Activated CD4-positive, CD25-positive, alpha-beta regulatory T cell treated with anti-CD3 and anti-CD28 coated beads, Interleukin-2, amount 50 U/mL, for 72 hours (primary cell): ENCODE data around the gene STUB1.
A peak's percentile ranks its signal among the peaks of the same experiment; 100 is the strongest.

Source experiments
- DNase-seq: peaks from one replicate; pipeline ENCODE4 v3.0.0; 2021

STUB1 gene

GRCh38 chr16:645852-646678 is 34.1 kb upstream of the STUB1 start:
- DNase-seq: no peak

DNA sequence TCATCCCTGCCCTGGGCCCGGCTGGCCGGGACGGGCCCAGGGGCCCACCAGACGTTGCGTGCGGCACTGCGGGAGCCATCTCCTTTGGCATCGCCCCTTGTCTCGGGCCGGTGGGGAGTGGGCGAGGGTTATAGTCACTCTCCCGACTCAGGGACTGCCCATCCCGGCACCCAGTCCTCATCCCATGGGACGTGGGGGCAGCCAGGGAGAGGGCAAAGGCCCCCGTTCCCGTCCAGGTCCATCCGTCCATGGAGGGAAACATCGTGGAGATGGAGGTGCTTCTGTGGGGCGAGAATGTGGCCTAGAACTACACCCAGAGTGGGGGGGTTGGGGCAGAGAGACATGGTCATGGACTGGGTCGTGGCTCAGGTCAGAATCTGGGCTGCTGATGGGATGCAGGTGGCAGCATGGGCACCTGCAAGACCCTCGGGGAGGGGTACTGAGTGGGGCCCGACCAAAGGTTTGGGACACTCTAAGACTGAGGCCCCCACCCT is 33.5 kb upstream of the STUB1 start:
- no peak for DNase-seq

GRCh38 chr16:647173-647902 is 32.9 kb upstream of the STUB1 start:
- no peak for DNase-seq

GRCh38 chr16:648071-648780 is 32.0 kb upstream of the STUB1 start:
- no peak for DNase-seq

DNA sequence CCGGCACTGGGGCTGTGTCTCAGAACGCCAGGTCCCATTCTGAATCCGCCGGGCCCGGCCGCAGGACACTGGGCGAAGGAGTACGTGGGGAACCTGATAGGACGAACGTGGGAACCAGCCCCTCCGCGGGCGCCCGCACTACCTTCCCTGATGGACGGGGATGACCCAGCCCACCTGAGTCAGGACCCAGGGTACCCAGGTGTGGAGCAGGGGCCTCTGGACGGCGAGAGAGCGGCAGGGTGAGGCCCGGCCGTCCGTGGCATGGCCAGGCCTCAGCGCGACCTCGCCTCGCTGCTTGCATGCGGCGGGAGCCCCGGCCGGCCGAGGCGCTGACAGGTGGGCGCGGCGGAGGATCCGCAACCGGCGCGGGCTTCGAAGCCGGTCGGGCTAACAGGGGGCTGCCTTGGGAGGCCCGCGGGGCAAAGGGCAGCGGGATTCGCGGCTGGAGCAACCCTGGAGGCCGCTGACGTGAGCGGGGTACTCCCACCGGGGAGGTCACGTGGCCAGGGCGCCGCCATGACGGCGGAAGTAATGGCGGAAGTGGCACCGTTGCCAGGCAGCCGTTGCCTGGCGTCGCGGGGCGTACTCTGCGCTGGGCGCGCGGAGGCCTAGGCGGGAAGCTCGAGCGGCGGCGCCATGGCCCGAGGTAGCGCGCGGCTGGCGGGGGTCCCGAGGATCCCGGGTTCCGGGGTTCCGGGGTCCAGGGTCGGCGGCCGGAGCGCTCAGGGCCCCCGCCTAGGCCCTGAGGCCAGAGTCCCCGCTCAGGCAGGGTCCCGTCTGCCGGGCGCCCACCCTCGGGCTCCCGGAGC is 31.2 kb upstream of the STUB1 start, which contains the start of gene WDR90:
Gene WDR90, plus strand, starts transcription at position 585 of the 809 bp plus-strand sequence. Its CDS starts 52 bp downstream, at position 637.
- DNase-seq: peak; percentile 93

GRCh38 chr16:649631-650030 is 30.6 kb upstream of the STUB1 start:
- no peak for DNase-seq

- no peak for DNase-seq
Measured at GRCh38 chr16:651844-652243, 28.4 kb upstream of the STUB1 start.

- no peak for DNase-seq
Measured at GRCh38 chr16:652454-653305, 27.5 kb upstream of the STUB1 start.

DNA sequence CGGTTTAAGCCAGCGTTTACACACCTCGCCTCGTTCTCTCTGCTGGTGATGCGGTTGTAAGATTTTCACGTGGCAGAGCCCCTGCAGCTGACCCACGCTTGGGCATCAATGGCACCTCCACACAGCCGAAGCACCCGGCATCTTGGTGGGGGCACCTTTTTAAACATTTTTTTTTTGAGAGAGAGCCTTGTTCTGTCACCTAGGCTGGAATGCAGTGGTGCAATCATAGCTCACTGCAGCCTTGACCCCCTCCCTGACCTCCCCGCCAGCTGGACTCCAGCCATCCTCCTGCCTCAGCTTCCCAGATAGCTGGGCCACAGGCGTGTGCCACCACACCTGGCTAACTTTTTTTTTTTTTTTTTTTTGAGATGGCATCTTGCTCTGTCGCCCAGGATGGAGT is 26.2 kb upstream of the STUB1 start:
- no peak for DNase-seq

DNA sequence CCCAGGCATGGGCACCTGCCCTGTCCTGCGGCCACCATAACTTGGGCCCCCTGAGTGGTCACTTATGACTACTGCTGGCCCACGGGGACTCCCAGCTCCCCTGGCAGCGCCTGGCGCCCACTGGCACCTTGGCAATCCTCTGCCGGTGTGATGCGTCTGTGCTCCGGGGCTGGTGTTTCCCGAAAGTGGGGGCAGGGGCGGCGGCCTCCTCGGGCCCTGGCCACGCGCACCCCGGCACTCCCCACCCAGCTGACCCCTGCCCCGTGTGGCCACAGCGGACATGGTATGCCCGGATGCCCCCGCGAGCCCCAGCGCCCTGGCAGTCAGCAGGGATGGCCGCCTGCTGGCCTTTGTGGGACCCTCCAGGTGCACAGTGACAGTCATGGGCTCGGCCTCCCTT is 22.7 kb upstream of the STUB1 start:
- no peak for DNase-seq

DNA sequence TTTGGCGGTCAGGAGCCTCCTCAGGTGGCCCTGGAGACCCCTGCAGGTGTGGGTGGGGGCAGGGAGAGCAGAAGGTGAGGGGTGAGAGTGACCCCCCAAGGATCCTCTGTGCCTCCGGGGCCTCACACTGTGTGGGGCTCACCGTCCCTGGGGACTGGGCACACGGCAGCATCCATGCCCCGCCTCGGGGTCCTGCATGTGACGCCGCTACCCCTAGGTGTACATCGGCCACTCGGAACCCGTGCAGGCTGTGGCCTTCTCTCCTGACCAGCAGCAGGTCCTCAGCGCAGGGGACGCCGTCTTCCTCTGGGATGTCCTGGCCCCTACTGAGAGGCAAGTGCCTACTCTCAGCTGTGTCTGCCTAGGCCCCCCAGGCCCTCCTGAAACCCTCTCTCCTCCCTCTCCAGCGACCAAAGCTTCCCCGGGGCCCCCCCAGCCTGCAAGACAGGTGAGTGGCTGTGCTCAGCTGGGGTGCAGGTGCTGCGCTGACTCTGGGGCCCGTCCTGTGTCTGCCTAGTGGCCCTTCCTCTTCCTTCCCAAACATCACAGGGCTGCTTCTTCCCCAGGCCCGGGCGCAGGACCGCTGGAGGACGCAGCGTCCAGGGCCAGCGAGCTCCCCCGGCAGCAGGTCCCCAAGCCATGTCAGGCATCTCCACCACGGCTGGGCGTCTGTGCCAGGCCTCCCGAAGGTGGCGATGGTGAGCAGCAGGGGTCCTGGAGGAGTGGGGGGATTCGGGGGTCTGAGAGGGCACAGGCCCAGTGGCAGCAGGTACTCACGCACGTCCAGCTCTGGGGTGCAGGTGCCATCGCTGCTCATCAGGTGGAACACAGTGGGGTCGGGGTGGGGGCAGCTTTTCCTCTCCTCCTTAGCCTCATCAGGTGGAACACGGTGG is 21.3 kb upstream of the STUB1 start:
- no peak for DNase-seq

DNA sequence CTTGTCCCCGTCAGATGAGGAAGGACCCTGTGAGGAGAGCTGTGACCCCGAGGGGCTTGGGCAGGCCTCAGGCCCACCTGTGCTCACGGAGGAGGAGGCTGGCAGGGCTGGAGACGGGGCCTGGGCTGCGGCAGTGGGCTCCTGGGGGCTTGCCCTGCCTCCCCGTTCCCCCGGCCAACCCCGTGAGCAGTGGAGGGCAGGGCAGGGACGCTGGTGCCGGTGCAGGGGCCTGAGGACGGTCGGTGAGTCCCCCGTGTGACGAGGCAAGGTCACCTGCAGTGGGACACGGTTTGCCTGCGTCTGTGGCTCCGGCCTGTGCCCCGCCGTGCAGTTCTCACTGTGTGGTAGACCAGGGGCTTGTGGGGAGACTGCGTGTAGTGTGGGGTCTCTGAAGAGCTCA is 20.6 kb upstream of the STUB1 start:
- no peak for DNase-seq

- no peak for DNase-seq
Measured at GRCh38 chr16:660132-660458, 20.1 kb upstream of the STUB1 start.

DNA sequence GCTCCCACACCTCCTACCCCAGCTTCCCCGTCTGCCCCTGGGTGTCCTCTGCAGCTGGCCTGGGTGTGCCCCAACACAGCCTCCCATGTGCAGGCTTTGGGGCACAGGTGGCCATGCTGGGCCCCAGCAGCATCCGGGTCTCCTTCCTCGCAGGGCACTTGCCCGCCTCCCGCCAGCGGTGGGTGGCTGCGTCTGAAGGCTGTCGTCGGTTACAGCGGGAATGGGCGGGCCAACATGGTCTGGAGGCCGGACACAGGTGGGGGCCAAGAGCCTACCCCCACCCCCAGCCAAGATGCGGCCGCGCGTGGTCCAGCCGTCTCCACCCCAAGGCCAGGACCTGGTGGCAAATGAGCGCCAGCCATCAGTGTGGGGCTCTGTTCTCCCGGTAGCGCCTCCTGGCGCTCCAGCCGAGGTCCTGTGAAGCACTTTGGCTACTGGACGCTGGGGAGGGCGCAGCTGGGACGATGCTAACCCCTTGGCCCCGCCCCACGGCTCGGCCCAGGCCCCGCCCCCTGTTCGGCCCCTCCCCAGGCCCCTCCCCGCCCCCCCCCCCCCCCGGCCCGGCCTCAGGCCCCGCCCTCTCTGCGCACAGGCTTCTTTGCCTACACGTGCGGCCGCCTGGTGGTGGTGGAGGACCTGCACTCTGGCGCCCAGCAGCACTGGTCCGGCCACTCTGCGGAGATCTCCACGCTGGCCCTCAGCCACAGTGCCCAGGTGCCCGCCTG is 19.6 kb upstream of the STUB1 start:
- peak; percentile 70 for DNase-seq

DNA sequence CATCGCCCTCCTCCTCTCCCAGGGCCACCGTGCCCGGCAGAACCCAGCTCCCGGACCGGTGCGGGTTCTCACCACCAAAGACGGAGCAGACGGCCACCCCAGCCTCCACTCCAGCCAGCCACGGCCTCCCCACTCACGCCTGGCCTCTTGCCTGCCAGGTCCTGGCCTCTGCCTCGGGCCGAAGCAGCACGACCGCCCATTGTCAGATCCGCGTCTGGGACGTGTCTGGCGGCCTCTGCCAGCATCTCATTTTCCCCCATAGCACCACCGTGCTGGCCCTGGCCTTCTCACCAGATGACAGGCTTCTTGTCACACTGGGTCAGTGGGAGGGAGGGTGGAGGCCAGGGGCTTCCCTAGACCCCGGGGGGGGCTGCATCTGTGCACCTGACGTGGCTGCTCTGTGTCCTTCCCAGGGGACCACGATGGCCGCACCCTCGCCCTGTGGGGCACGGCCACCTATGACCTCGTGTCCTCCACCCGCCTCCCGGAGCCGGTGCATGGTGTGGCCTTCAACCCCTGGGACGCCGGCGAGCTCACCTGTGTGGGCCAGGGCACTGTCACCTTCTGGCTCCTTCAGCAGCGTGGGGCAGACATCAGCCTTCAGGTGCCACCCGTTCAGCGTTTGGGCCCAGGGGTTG is 18.9 kb upstream of the STUB1 start:
- no peak for DNase-seq

- no peak for DNase-seq
Measured at GRCh38 chr16:662095-662494, 18.1 kb upstream of the STUB1 start.

- no peak for DNase-seq
Measured at GRCh38 chr16:662597-662996, 17.6 kb upstream of the STUB1 start.

GRCh38 chr16:666572-666971 is 13.6 kb upstream of the STUB1 start:
- DNase-seq: no peak

GRCh38 chr16:667113-667779 is 13.0 kb upstream of the STUB1 start:
- no peak for DNase-seq
